Vagina (tissue), 2 donors: ENCODE measurements around the gene HYAL1.

Source experiments
- POLR2AphosphoS5 ChIP-seq, 2 donors: sonication (generic); formaldehyde crosslinking; IDR thresholded peaks; one replicate each; pipeline ENCODE4 v1.9.0; 2017; ENCODE audit warnings: antibody characterized with exemption in 2 of 2, mild to moderate bottlenecking in 2 of 2, low read depth in 1 of 2; ENCODE audit not compliant: insufficient read depth in 1 of 2
- TF ChIP-seq, protein P1 (sequence below), 3 experiments: fragments of 450-650 bp in 2 of 3; fragments of 200-600 bp in 1 of 3; sonication (generic) in 1 of 3; IDR thresholded peaks; one replicate each; pipeline ENCODE4 v1.5.1; 2017 to 2019; ENCODE audit warnings: antibody characterized with exemption in 3 of 3, mild to moderate bottlenecking in 2 of 3, moderate library complexity in 2 of 3

GRCh38 chr3:50300681-50301254 is 2.6 kb downstream of the HYAL1 start:
- TF ChIP-seq, protein P1, sequence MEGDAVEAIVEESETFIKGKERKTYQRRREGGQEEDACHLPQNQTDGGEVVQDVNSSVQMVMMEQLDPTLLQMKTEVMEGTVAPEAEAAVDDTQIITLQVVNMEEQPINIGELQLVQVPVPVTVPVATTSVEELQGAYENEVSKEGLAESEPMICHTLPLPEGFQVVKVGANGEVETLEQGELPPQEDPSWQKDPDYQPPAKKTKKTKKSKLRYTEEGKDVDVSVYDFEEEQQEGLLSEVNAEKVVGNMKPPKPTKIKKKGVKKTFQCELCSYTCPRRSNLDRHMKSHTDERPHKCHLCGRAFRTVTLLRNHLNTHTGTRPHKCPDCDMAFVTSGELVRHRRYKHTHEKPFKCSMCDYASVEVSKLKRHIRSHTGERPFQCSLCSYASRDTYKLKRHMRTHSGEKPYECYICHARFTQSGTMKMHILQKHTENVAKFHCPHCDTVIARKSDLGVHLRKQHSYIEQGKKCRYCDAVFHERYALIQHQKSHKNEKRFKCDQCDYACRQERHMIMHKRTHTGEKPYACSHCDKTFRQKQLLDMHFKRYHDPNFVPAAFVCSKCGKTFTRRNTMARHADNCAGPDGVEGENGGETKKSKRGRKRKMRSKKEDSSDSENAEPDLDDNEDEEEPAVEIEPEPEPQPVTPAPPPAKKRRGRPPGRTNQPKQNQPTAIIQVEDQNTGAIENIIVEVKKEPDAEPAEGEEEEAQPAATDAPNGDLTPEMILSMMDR (IDR thresholded peaks at IDR 0.05) = no peak
- no peak for TF ChIP-seq POLR2AphosphoS5 (IDR thresholded peaks at IDR 0.05; ENCODE audit: insufficient read depth in 1 of 2, low read depth in 1 of 2)
